Esophagus muscularis mucosa (tissue), 4 donors: Measurements from ENCODE around the gene UTP4. TPM values are rescaled to one million over a fixed set of nuclear protein-coding genes. Genes with fewer than 3 reads are reported as not detected.
A peak's percentile ranks its signal among the peaks of the same experiment; 100 is the strongest.

ENCODE experiments used
- DNase-seq: peaks from one replicate; pipeline ENCODE4 v3.0.0-alpha.2; 2017; ENCODE audit errors: extremely low spot score
- H3K27ac ChIP-seq, 4 donors: fragments of 200-600 bp; sonication (generic); replicated peaks in 1 of 4; 1 replicate in 3 of 4; 2 replicates in 1 of 4; pipeline ENCODE4 v1.5.1; 2016 to 2019; ENCODE audit warnings: mild to moderate bottlenecking in 1 of 4
- H3K27me3 ChIP-seq, 4 donors: fragments of 200-600 bp; sonication (generic); one replicate each; pipeline versions ENCODE4 v1.5.1 to v1.6.0; 2016 to 2019
- H3K36me3 ChIP-seq, 4 donors: fragments of 200-600 bp; sonication (generic); one replicate each; pipeline ENCODE4 v1.5.1; 2016 to 2019
- H3K4me1 ChIP-seq, 4 donors: fragments of 200-600 bp; sonication (generic); one replicate each; pipeline ENCODE4 v1.5.1; 2016 to 2019
- H3K4me3 ChIP-seq, 4 donors: fragments of 200-600 bp; sonication (generic); 1 replicate in 2 of 4; 2 replicates in 2 of 4; pipeline ENCODE4 v1.5.1; 2016 to 2019; ENCODE audit warnings: mild to moderate bottlenecking in 4 of 4, moderate library complexity in 1 of 4
- H3K9me3 ChIP-seq, 4 donors: fragments of 200-600 bp; sonication (generic); 1 replicate in 3 of 4; 2 replicates in 1 of 4; pipeline ENCODE4 v1.5.1; 2016 to 2019
- CTCF ChIP-seq, 3 experiments: fragments of 200-600 bp in 2 of 3; fragments of 450-650 bp in 1 of 3; sonication (generic) in 2 of 3; IDR thresholded peaks; one replicate each; pipeline ENCODE4 v1.5.1; 2017 to 2019; ENCODE audit warnings: antibody characterized with exemption in 3 of 3, mild to moderate bottlenecking in 2 of 3, moderate library complexity in 1 of 3
- EP300 ChIP-seq: sonication (generic); formaldehyde crosslinking; IDR thresholded peaks from one replicate; pipeline ENCODE4 v1.6.1; 2017; ENCODE audit warnings: antibody characterized with exemption
- POLR2A ChIP-seq: fragments of 450-650 bp; IDR thresholded peaks from one replicate; pipeline ENCODE4 v1.6.1; 2017; ENCODE audit warnings: antibody characterized with exemption, moderate library complexity, mild to moderate bottlenecking, low read depth
- POLR2AphosphoS5 ChIP-seq, 2 donors: sonication (generic); formaldehyde crosslinking; IDR thresholded peaks; one replicate each; pipeline ENCODE4 v1.6.1; 2017; ENCODE audit warnings: antibody characterized with exemption in 2 of 2
- WGBS: methylation state at CpG from one replicate; pipeline ENCODE4 v1.1.5; 2018; 5-methylcytosine and 5-hydroxymethylcytosine counted together
- intact Hi-C: fragments of 100-400 bp; cut with DNase I; formaldehyde crosslinking; loops from one replicate; pipeline ENCODE4 v1.15.1; 2023
- total RNA-seq, 4 donors: library from RNA; depleted of rRNA; stranded (reverse); fragments of >200 nt; gene quantifications; one replicate each; pipeline versions ENCODE4 v1.1.0 to v1.2.1, GENCODE V29; 2016

UTP4 gene
- total RNA-seq, 4 donors from 2014 or later: 23.3 to 32.6 (median 24.0) TPM

GRCh38 chr16:69112285-69113129 lies 19.9 kb upstream of the UTP4 start:
- TF ChIP-seq CTCF (IDR thresholded peaks at IDR 0.05) (peak; percentile 39 to 70 (median 46)), EP300 (no peak), POLR2A (no peak)
- H3K36me3 ChIP-seq: peaks cover 0 to 70% (median 37%) of the 10 kb centered on the region in 4 donors
- DNase-seq: no peak

GRCh38 chr16:69113216-69113615 lies 19.2 kb upstream of the UTP4 start:
- H3K27me3 ChIP-seq: peaks cover 0 to 16% (median 0%) of the 10 kb centered on the region in 4 donors
- 92% methylated on average over 7 of the region's 7 CpGs for WGBS
- no peaks in the 10 kb centered on the region for H3K9me3 ChIP-seq
- H3K4me1 ChIP-seq: peaks cover 9 to 34% (median 19%) of the 10 kb centered on the region in 4 donors
- intact Hi-C loops: no loop called here
- no peak overlapping the region for H3K4me3 ChIP-seq
- TF ChIP-seq POLR2A: no peak
- no peak for TF ChIP-seq POLR2AphosphoS5 (IDR thresholded peaks at IDR 0.05)
- TF ChIP-seq CTCF (IDR thresholded peaks at IDR 0.05): no peak
- TF ChIP-seq EP300: no peak
- no peak overlapping the region for H3K27ac ChIP-seq
- DNase-seq: no peak
- H3K36me3 ChIP-seq: peaks cover 0 to 77% (median 44%) of the 10 kb centered on the region in 4 donors

More at GRCh38 chr16:69112285-69113129, 19.9 kb upstream of the UTP4 start:
- Histone ChIP-seq H3K9me3 (no peaks in the 10 kb centered on the region), H3K4me1 (peaks cover 16 to 34% (median 24%) of the 10 kb centered on the region in 4 donors), H3K4me3 (no peak overlapping the region), H3K27me3 (peaks cover 0 to 23% (median 0%) of the 10 kb centered on the region in 4 donors), H3K27ac (no peak overlapping the region)
- WGBS: 75% methylated on average over 1 of the region's 6 CpGs
- intact Hi-C loops: no loop called here

GRCh38 chr16:69114346-69114975 lies 18.0 kb upstream of the UTP4 start:
- DNase-seq: no peak
- H3K9me3 ChIP-seq: no peaks in the 10 kb centered on the region
- peaks cover 2 to 83% (median 52%) of the 10 kb centered on the region in 4 donors for H3K36me3 ChIP-seq
- peaks cover 6 to 40% (median 19%) of the 10 kb centered on the region in 4 donors for H3K4me1 ChIP-seq
- TF ChIP-seq EP300 (no peak), CTCF (IDR thresholded peaks at IDR 0.05) (no peak), POLR2A (no peak), POLR2AphosphoS5 (IDR thresholded peaks at IDR 0.05) (no peak)
- peaks cover 0 to 4% (median 0%) of the 10 kb centered on the region in 4 donors for H3K27me3 ChIP-seq
- no peak overlapping the region for H3K4me3 ChIP-seq
- intact Hi-C loops: no loop called here
- H3K27ac ChIP-seq: no peak overlapping the region
- WGBS: 90% methylated on average over 19 of the region's 25 CpGs

GRCh38 chr16:69114976-69115355 lies 17.5 kb upstream of the UTP4 start:
- H3K4me3 ChIP-seq: no peak overlapping the region
- no peaks in the 10 kb centered on the region for H3K9me3 ChIP-seq
- intact Hi-C loops: no loop called here
- TF ChIP-seq CTCF (IDR thresholded peaks at IDR 0.05): no peak
- TF ChIP-seq POLR2A: no peak
- no peak for TF ChIP-seq EP300
- no peak for TF ChIP-seq POLR2AphosphoS5 (IDR thresholded peaks at IDR 0.05)
- H3K36me3 ChIP-seq: peaks cover 7 to 83% (median 53%) of the 10 kb centered on the region in 4 donors
- no peak for DNase-seq
- H3K4me1 ChIP-seq: peaks cover 6 to 41% (median 21%) of the 10 kb centered on the region in 4 donors
- no peaks in the 10 kb centered on the region for H3K27me3 ChIP-seq
- H3K27ac ChIP-seq: no peak overlapping the region
- 99% methylated on average over 6 of the region's 6 CpGs for WGBS
